Cerebellar nuclear complex (tissue), 1 donor: ENCODE data around the gene BRD7.

Experiments used
- DNase-seq, 2 experiments: peaks; one replicate each; lab custom pipeline; 2025; lab: John Stamatoyannopoulos, UW

Gene BRD7

DNA sequence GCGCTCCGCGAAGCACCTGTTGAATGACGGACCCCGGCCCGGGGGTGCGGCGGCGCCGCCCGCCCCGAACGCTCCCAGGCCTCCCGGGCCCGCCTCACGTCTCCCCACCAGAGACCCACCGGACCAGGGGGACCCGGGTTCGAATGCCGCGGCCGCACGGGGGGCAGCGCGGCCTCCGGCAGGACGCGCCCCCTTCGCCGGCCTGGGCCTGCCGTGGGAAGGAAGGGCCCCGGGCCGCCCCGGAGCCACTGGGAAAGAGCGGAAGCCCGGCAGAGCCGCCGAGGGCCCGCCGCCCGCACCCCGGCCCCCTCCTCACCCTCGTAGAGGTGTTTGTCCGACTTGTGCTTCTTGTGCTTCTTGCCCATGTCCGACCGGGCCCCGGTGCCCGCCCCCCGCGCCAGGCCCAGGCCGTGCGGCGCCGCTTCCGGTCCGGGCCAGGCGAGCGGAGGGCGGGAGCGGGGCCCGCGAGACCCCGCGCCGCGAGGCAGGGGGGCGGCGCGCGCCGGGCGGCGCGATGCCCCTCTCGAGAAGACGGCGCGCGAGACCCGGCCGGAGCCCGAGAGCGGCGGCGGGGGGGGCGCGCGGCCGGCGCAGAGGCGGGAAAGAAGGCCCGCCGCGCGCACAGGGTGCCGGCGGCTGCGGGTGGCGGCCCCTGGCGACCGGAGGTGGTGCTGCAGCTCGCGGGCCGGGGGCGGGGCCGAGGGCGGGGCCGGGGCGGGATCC is at the start of gene BRD7:
BRD7 (minus strand) TSS at position 579 of the 723 bp plus-strand sequence; CDS start at position 365, 214 bp downstream.
- no peak for DNase-seq

GRCh38 chr16:50416388-50416787 is 47.6 kb upstream of the BRD7 start:
- DNase-seq, result no peak

GRCh38 chr16:50414152-50414551 is 45.4 kb upstream of the BRD7 start:
- no peak for DNase-seq

GRCh38 chr16:50411034-50411433 is 42.2 kb upstream of the BRD7 start:
- no peak for DNase-seq

DNA sequence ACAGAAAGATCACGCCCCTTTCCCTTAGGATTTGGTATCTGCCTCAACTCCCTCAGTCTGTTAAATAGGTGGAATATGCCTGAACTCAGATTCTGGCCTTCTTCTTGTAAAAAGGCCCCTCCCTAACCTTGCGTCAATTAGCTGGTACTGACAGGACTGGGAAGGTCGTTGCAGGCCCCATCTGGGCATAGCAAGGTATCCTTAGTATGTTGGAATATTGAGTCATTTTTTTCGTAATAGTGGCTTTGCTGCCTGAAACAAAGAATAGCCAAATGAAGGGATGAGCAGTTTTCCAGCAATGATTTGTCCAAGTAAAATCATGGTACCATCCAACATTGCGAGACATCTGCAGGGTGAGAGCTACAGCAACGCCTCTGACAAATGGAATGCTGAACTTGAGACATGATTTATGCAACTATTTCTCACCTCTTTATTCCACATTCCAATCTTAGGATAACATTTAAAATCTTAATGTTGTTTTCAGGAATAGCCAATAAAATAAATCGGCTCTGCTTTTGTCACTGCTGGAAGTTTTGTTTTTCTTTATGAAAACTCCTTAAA is 39.3 kb upstream of the BRD7 start:
- no peak for DNase-seq

DNA sequence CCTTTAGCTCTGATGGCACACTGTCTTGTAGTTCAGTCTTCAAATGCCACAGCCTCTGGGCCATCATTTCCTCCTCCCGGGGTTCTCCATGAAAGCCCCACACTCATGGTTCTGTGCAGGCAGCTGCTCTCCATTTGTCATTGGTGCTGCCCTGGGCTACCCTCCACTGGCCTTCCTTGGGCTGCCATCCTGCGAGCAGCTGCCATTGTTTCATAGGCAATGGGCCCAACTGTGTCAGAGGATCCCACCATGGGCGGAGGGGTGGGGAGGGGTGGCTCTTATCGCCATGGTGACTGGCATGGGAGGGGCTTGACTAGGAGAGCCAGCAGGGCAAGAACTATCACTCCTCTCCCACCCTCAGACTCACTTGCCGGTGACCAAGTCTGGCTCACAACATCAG is 38.6 kb upstream of the BRD7 start:
- DNase-seq, result no peak

GRCh38 chr16:50403491-50403890 is 34.7 kb upstream of the BRD7 start:
- DNase-seq, result no peak

DNA sequence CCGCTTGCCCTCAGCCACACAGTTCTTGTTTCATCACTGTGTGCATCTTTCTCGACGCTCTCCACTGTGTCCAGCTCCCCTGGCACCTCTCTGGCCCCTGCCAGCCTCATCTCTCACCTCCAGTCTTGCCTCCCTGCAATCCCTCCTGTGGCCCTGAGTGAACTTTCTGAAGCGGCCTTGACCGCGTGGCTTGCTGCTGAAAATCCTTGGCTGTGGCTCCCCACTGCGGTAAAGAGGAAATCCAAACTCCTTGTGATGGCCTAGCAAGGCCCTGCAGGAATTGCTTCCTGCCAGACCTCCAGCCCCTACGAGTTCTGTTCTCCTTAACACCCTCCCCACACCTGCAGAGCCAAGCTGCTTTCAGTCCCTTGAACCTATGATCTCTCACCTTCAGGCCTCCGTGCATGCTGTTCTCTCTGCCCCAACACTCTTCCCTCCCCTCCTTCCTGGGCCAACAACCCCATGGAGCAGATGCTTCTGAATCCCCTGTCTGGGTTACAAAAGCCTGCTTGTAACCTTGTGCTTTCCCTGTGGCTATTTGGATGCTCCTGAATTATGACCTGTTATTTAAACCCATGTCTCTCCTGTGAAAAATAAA is 33.6 kb upstream of the BRD7 start:
- DNase-seq, result no peak

DNA sequence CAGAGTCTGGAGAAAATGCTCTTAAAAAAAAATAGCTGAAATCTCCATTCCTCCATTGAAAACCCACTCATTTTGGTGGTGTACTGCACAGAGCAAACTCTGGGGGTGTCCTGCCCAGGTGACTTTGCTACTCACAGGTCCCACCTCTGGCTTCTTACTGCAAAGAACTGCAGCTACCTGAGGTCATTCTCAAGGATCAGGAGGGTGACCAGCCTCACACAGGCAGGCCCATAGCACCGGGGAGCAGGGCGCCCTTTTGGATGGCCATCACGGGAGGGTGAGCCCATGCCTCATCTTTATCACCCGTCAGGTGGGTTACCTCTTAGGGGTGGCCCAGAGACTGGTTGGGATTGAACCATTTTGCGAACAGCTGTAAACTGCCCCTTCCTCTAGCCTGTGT is 32.6 kb upstream of the BRD7 start:
- no peak for DNase-seq

GRCh38 chr16:50400967-50401348 is 32.2 kb upstream of the BRD7 start:
- DNase-seq, result no peak

DNA sequence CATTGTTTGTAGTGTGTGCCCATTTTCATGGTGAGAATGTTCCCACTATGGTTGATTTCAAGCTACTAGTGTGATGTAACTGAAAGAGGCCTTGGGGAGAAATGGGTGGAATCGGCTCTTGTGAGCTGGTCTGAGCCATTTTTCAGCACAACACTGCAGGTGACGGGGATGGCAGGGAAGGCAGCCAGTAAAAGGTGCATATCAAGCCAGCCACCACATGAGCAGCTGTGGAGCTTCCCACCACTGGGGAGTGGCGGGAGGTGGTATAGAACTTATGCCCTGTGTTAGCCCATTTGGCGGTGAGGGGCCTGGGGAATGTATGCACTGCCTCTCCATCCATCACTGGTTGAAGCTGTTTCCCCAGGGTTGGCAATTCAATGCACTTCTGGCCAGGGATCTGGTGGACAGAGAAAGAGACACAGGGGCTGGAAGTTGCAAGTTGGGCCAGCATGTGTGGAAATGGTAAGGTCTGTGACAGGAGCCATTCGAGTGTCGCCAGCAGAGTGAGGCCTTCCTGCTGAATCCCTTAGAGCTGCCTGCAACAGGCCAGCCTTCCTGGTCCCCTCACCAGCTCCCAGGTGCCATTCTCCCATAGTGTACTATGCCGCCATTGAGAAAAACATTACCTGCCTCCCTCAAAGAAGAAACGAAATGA is 31.7 kb upstream of the BRD7 start:
- no peak for DNase-seq

DNA sequence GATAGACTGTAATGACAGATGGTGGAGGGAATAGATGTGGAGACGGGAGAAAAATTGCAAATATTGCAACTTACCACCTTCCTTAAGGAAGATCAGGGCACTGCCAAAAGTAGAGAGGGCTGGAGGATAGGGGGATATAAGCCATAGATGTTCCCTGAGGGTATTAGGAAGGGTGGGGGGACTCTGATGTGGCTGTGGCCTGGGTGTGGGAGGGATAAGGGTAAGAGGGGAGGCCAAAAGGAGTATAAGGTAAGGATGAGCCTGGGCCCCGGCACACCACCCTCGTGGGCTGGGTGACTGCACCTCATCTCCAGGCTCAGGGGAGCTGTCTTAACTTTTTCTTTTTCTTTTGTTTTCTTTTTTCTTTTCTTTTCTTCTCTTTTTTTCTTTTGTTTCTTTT is 30.6 kb upstream of the BRD7 start:
- no peak for DNase-seq

- DNase-seq, result no peak
Measured at GRCh38 chr16:50398336-50398735, 29.5 kb upstream of the BRD7 start.

GRCh38 chr16:50396761-50397535 is 28.2 kb upstream of the BRD7 start:
- no peak for DNase-seq

- no peak for DNase-seq
Measured at GRCh38 chr16:50395763-50396710, 27.2 kb upstream of the BRD7 start.

GRCh38 chr16:50393858-50394802 is 25.3 kb upstream of the BRD7 start:
- no peak for DNase-seq

DNA sequence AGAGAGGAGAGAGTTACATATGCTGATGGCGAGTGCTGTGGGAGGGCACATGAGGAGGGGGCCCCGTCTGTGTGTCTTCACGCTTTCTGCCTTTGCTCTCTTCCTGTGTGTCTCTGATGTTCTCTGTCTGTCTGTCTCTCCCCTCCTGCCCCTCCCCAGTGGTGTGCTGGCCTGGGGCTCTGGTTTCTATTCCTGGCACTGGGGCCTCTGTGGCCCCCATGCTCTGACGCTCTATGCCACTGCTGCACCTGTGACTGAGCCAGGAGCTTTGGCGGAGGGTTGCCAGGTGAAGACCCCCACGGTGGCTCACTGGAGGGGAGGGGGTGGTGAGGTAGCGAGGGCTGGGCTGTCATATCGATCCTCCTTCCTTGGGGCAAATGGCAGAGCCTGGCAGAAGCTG is 24.6 kb upstream of the BRD7 start:
- no peak for DNase-seq

DNA sequence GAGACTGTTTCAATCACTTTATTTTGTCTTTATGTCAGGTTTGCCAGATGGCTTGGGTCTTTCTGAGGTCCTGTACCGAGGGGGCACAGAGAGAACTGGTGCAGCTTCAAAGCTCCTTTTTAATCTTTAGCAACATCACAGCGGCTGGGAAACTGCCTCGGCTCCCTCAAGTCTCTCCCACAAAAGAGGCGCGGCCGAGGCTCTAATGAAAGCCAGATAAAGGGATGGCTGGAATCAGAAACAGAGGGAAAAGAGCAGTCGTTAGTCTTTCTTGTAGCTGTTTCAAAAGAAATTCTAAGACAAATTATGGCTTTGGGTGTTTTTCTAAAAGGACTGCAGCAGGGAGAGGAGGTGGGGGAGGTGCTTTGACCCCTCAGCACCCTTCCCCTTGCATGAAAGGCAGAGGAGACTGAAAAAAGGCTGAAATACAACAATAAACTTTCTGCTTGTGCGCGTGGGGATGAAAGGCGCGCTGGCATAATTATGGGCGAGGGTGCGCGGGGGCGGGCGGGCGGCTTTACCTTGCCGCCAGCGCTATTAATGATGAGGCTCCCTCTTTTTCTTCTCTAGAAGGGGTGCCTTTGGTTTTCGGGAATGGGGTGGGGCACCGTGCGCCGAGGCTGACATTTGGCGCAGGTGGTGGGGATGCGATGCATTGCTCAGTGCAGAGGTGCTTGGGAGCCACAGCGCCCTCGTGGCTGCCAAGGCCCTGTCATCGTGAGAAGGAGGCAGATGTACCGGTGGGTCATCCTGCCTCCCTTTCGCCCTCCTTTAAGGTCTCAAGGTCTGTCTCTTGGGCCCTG is 22.3 kb upstream of the BRD7 start:
- no peak for DNase-seq

DNA sequence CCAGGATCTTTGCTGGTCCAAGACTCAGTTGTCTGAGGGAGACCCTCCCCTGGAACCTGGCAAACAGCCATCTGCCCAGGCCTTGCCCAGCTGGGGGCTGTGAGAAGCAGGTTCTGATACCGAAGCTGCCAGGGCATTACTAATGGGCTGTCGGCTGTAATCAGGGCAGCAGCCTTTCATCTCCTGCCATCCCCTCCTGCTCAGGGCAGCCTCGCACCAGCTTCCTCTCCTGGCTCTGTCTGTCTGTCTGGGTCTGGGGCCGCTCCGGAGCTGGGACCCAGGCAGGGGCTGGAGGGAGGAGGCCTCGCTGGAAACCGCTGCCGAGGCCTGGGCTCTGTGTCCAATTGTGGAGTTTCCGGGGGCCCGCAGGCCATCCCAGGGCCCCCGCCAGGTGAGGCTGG is 21.6 kb upstream of the BRD7 start:
- DNase-seq, result no peak
